ENCODE data around the gene MYOCD. TPM values are rescaled to one million over a fixed set of nuclear protein-coding genes. Genes with fewer than 3 reads are reported as not detected.

MYOCD gene
- polyA plus RNA-seq, 1 donor (not counting 4 experiments of a cell fraction or from before 2014, with no cell fraction given) = not detected

- H3K9me1 ChIP-seq (ENCODE audit: control insufficient read depth, extremely low read depth, insufficient read depth, low read length) = no peaks in the 10 kb centered on the region
- no peaks in the 10 kb centered on the region for H4K20me1 ChIP-seq (ENCODE audit: control insufficient read depth, extremely low read depth, insufficient read depth, low read length)
- no peaks in the 10 kb centered on the region for H3K9me3 ChIP-seq (ENCODE audit: control insufficient read depth, low read depth, low read length)
- dilution Hi-C loops (cut with MboI; ENCODE audit: extremely low pct_ligation_motif_present, low sequenced_read_pairs) = no loop called here
- no peak overlapping the region for H3K9ac ChIP-seq (ENCODE audit: control insufficient read depth, extremely low read depth, insufficient read depth, low read length)
- no peak overlapping the region for H3K4me3 ChIP-seq (ENCODE audit: control insufficient read depth in 2 of 3, extremely low read depth in 1 of 3, insufficient read depth in 2 of 3, low read depth in 1 of 3, low read length in 3 of 3)
- FAIRE-seq (no peak), DNase-seq (ENCODE audit: low read depth, low spot score) (no peak)
- H3K4me2 ChIP-seq (ENCODE audit: control insufficient read depth, extremely low read depth, insufficient read depth, low read depth, low read length) = no peak overlapping the region
- H2AFZ ChIP-seq (ENCODE audit: control insufficient read depth, low read length) = no peak overlapping the region
- no peaks in the 10 kb centered on the region for H3K36me3 ChIP-seq (ENCODE audit: control insufficient read depth in 2 of 2, extremely low read depth in 1 of 2, insufficient read depth in 2 of 2, low read length in 2 of 2)
- no peaks in the 10 kb centered on the region for H3K79me2 ChIP-seq (ENCODE audit: control insufficient read depth, insufficient read depth, low read length)
- H3K27ac ChIP-seq (ENCODE audit: control insufficient read depth, insufficient read depth, low read length) = no peak overlapping the region
- no peak for TF ChIP-seq CTCF (optimal IDR thresholded peaks at IDR 0.05 in 1 of 3, IDR thresholded peaks at IDR 0.05 in 1 of 3, conservative IDR thresholded peaks at IDR 0.05 in 1 of 3; ENCODE audit: extremely low read depth in 1 of 3, insufficient read depth in 2 of 3, low read length in 3 of 3)
- TF ChIP-seq EZH2 (IDR thresholded peaks at IDR 0.05; ENCODE audit: low read length) = no peak
- H3K27me3 ChIP-seq (ENCODE audit: control insufficient read depth, extremely low read depth, insufficient read depth, low read length) = no peaks in the 10 kb centered on the region
- no peaks in the 10 kb centered on the region for H3K4me1 ChIP-seq (ENCODE audit: control insufficient read depth, extremely low read depth, insufficient read depth, low read length)
Measured at GRCh38 chr17:12693640-12694039, 27.9 kb downstream of the MYOCD start.

- no peak for FAIRE-seq
- no peaks in the 10 kb centered on the region for H3K4me1 ChIP-seq (ENCODE audit: control insufficient read depth, extremely low read depth, insufficient read depth, low read length)
Measured at GRCh38 chr17:12706070-12706469, 40.4 kb downstream of the MYOCD start.

More at GRCh38 chr17:12706070-12706469, 40.4 kb downstream of the MYOCD start:
- dilution Hi-C loops (cut with MboI; ENCODE audit: extremely low pct_ligation_motif_present, low sequenced_read_pairs) = loop anchor here (25.0 kb wide), 1 partner anchor 519 kb away; no protein-coding TSS in a partner anchor
- no peaks in the 10 kb centered on the region for H3K79me2 ChIP-seq (ENCODE audit: control insufficient read depth, insufficient read depth, low read length)
- no peaks in the 10 kb centered on the region for H3K27me3 ChIP-seq (ENCODE audit: control insufficient read depth, extremely low read depth, insufficient read depth, low read length)
- no peaks in the 10 kb centered on the region for H3K36me3 ChIP-seq (ENCODE audit: control insufficient read depth in 2 of 2, extremely low read depth in 1 of 2, insufficient read depth in 2 of 2, low read length in 2 of 2)
- H3K27ac ChIP-seq (ENCODE audit: control insufficient read depth, insufficient read depth, low read length) = no peak overlapping the region
- no peak overlapping the region for H3K4me2 ChIP-seq (ENCODE audit: control insufficient read depth, extremely low read depth, insufficient read depth, low read depth, low read length)
- H2AFZ ChIP-seq (ENCODE audit: control insufficient read depth, low read length) = no peak overlapping the region
- no peak overlapping the region for H3K4me3 ChIP-seq (ENCODE audit: control insufficient read depth in 2 of 3, extremely low read depth in 1 of 3, insufficient read depth in 2 of 3, low read depth in 1 of 3, low read length in 3 of 3)
- no peaks in the 10 kb centered on the region for H4K20me1 ChIP-seq (ENCODE audit: control insufficient read depth, extremely low read depth, insufficient read depth, low read length)
- TF ChIP-seq EZH2 (IDR thresholded peaks at IDR 0.05; ENCODE audit: low read length) (no peak), CTCF (optimal IDR thresholded peaks at IDR 0.05 in 1 of 3, IDR thresholded peaks at IDR 0.05 in 1 of 3, conservative IDR thresholded peaks at IDR 0.05 in 1 of 3; ENCODE audit: extremely low read depth in 1 of 3, insufficient read depth in 2 of 3, low read length in 3 of 3) (no peak)
- no peak overlapping the region for H3K9ac ChIP-seq (ENCODE audit: control insufficient read depth, extremely low read depth, insufficient read depth, low read length)
- no peaks in the 10 kb centered on the region for H3K9me1 ChIP-seq (ENCODE audit: control insufficient read depth, extremely low read depth, insufficient read depth, low read length)
- H3K9me3 ChIP-seq (ENCODE audit: control insufficient read depth, low read depth, low read length) = no peaks in the 10 kb centered on the region
- DNase-seq (ENCODE audit: low read depth, low spot score) = no peak
